GM19455 (cell line): ENCODE results near the gene TK1.

Experiments used
- ATAC-seq: cut with Tn5 transposase; IDR thresholded peaks from one replicate; pipeline ENCODE4 v1.9.1; 2021; ENCODE audit not compliant: unreplicated experiment

Gene TK1

DNA sequence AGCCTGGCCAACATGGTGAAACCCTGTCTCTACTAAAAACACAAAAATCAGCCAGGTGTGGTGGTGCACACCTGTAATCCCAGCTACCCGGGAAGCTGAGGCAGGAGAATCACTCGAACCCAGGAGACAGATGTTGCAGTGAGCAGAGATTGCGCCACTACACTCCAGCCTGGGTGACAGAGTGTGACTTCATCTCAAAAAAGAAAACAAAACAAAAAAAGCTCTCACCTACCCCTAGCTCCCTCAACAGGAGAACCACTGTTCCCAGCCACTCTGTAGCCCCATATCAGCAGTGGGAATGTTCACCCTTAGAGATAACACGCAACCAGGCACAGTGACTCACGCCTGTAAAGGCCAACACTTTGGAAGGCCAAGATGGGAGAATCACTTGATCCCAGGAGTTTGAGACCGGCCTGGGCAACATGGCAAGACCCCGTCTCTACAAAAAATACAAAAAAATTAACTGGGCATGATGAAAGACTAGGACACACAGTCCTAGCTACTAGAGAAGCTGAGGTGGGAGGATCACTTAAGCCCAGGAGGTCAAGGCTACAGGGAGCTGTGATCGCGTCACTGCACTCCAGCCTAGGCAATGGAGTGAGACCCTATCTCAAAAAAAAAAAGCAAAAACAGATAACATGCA lies 50.9 kb downstream of the TK1 start:
- ATAC-seq, result no peak

DNA sequence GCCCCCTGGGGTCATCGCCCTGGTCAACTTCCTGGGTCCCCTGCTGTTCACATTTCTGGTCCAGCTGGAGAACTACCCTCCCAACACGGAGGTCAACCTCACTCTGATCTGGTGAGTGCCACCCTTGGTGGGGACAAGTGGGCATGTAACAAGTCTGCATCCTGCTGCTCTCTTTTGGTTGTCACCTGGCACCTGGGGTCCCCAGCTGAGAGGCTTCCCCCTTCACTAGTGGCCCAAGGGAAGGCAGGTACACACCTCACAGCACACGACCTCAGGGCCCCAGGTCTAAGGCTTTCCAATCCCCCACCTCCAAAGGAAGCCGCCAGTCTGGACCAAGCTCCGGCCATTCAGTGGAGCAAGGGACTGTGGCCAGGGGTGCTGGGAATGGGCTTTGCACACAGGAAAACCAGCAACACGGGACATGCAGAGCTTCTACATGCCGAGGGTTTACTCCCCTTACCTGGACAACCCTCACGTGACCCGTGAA lies 51.9 kb downstream of the TK1 start:
- ATAC-seq, result no peak

DNA sequence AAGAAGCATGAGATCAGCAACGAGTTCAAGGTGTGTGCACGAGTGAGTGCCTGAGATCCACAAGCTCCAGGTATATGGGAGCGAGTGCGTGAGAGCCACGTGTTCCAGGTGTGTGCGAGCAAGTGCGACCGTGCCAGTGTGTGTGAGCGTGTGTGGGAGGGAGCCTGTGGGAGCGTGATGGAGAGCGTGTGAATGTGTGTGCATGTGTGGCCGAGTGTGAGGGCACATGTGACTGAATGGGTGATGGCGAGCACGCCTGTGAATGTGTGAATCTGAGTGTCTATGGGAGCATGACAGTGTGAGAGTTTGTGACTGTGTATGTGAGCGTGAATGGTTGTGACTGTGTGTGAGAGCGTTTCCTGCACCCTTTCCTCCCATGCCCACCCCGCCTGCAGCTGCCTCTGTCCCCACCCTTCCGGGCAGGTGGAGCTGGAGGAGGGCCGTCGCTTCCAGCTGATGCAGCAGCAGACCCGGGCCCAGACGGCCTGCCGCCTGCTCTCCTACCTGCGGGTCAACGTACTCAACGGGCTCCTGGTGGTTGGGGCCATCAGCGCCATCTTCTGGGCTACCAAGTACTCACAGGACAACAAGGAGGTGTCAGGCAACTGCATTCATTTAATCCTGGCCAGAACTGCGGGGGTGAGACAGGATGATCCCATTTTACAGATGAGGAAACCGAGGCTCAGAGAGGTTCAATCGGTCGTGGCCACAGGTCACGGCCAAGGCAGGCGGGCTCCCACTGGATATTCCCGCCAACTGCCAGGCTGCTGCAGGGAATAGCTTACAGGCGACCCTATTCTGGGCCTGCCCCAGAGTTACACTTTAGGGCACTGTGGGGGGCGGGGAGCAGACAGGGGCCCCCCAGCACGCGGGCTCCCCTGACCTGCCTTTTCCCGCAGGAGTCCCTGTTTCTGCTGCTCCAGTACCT lies 52.6 kb downstream of the TK1 start:
- no peak for ATAC-seq

DNA sequence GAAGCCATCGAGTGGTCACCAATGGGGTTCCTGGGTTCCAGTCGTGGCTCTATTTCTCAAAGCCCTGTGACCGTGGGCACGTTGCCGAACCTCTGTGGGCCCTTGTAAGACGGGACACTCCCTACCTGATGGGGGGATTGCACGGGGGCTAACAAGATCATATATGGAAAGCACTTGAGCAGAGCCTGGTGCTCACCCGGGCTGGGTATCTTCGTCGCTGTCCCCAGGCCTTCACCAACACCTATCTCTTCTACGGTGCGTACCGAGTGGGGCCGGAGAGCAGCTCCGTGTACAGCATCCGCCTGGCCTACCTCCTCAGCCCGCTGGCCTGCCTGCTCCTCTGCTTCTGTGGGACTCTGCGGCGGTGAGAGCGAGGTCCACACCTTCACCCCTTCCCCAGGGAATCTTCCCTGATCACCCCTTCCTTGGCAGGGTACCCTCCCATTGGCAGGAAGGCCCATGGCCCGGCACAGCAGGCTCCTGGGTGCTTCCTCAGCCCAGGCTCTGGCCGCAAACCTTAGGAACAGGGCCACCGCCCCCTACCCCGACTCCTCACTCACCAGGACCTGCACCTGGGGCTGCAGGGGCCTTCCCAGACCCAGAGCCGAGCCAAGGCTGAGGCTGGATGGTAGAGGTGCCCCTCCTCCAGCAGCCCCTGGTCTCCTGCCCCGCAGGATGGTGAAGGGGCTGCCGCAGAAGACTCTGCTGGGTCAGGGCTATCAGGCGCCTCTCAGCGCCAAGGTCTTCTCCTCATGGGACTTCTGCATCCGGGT lies 53.5 kb downstream of the TK1 start:
- no peak for ATAC-seq

DNA sequence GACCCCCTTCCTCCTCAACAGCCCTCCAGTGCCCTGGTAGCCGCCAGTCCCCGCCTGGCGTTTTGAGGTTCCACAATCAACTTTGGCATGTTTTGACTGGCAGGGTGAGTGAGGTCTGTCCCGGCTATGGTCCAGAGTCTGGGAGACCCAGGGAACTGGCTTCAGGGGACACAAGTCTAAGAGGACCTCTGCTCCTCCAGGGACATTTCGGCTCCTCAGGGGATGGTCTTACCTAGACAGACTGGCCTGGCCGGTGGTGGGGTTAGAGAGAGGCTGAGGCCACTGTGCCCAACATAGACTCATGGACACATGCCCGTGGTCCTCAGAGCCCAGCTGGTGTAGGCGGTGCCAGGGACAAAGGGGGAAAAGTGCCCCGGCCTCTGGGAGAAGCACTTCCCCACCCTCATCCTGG lies 54.1 kb downstream of the TK1 start:
- ATAC-seq, result no peak

DNA sequence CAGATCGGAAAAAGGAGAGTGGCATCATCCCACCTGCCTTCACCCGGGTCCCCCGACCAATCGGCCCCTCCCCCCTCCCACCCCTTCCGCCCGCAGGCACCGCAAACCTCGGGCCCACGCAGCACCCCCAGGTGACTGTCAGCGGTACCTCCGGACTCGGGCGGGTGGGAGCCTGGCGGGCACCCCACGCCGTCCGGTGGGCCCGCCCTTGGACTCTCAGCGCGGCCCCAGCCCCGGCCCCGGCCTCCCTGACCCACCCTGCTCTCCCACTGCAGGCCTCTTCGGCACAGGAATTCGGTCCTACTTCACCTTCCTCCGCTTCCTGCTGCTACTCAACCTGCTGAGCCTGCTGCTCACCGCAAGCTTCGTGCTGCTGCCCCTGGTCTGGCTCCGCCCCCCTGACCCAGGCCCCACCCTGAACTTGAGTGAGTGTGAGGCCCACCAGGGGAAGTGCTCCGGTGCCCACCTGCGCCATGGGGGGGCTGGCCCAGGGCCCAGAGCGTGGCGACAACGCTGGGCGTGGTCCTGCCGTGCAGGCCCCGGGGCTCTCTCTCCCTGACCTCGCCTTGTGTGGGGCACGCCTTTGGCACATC lies 54.7 kb downstream of the TK1 start:
- ATAC-seq, result no peak

DNA sequence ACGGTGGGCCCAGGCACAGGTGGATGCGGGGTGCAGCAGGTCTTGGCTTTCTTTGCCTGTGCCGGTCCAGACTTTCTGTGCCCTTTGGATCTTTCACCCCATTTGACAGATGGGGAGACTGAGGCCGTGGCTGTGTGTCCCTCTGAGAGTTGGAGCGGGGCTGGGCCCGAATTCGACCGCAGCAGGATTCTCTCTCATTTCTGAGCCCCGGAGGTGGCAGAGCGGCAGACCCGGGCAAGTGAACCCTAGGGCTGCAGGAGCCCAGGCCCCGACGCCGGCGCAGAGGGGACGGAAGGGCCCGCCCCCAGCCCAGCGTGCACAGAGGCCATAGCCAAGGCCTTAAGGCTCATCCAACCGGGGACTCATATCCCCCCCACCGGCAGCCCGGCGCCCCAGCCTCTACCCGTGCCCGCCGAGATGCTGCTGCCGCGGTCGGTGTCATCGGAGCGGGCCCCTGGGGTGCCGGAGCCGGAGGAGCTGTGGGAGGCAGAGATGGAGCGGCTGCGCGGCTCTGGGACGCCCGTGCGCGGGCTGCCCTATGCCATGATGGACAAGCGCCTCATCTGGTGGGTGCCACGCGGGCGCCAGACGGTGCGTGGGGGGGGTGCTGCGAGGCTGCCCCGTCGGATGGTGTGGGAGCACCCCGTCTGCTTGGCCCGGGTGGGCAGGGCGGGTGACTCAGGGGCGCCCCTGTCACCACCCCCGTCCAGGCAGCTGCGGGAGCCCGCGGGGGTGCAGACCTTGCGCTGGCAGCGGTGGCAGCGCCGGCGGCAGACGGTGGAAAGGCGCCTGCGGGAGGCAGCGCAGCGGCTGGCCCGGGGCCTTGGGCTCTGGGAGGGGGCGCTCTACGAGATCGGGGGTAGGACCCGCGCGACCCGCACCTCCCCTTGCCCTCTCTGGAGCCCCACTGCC lies 55.4 kb downstream of the TK1 start:
- no peak for ATAC-seq

DNA sequence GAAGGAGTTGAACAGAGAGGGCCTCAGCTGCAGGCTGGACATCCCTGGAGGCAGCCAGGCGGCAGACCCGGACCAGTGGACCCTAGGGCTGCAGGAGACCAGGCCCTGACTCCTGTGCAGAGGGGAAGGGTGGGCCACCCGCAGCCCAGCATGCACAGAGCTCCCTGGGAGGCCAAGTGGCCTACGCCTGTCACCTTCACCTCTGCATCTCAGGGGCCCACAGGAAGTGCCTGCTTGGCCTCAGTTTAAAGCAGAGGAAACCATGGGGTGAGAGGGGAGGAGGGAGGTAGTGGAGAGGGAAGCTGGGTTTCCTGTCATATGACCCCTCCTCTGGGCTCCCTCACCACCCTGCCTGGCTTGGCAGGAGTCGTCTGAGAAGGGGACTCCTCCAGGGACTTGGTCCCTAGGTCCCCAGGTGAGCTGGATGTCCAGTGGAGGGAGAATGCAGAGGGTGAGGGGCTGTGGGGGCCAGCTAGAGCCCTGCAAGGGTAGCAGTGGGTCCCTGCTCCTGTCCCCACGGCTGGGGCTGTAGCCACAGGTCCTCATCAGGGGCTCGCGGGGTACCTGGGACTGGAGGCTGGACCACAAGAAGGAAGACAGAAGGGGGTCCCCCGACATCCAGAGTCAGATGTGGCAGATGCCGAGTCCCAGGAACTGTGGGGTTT lies 56.3 kb downstream of the TK1 start, which contains the start of gene TMC8:
Gene TMC8, plus strand, starts transcription at position 335 of the 665 bp plus-strand sequence. CDS start 818 bp downstream, outside the sequence.
- ATAC-seq, result no peak

DNA sequence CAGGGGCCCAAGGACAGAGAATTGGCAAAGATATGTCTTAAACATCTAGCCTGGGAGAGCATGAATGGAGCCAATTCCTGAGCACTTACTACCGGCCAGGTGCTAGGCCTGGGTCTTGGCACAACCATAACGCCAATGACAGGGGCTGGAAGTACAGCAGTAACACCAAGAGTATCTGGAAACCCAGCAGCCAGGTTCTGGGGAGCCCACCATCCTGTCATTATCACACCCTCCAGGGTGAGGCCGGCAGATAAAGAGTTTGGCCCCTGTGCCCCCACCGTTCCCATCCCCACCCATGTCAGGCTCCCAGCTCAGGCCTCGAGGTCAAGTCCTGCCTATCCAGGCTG lies 56.8 kb downstream of the TK1 start:
- no peak for ATAC-seq

DNA sequence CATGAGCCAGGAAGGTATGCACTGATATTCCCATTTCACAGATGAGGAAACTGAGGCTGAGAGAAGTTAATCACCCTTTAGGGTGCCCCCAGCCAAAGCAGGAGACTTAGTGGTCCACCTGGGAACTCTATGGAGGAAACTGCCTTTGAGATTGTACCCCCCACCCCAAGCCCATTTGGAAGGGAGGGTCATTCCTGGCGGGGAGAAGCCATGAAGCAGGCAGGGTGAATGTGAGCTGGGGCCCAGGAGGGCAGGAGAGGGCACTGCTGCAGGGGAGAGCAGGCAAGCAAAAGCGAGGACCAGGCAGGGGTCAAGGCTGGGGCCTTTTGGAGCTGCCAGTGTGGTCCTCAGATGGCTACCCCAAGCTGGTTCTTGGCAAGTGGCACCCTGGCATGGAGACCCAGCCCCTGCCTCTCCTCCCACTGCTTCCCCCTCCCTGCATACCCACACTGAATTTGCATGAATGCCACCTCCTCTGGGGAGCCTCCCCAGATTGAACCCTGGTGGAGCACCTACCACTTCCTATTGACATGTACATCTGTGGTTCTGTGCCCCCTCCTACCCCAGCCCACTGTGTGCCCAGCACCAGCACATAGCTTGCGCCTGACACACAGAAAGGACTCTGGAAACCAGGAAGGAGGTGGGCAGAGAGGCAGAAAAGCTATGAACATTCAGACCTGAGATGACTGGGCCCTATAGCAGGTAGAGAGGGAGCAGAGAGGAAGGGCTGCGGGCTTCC lies 57.3 kb downstream of the TK1 start:
- ATAC-seq, result no peak

DNA sequence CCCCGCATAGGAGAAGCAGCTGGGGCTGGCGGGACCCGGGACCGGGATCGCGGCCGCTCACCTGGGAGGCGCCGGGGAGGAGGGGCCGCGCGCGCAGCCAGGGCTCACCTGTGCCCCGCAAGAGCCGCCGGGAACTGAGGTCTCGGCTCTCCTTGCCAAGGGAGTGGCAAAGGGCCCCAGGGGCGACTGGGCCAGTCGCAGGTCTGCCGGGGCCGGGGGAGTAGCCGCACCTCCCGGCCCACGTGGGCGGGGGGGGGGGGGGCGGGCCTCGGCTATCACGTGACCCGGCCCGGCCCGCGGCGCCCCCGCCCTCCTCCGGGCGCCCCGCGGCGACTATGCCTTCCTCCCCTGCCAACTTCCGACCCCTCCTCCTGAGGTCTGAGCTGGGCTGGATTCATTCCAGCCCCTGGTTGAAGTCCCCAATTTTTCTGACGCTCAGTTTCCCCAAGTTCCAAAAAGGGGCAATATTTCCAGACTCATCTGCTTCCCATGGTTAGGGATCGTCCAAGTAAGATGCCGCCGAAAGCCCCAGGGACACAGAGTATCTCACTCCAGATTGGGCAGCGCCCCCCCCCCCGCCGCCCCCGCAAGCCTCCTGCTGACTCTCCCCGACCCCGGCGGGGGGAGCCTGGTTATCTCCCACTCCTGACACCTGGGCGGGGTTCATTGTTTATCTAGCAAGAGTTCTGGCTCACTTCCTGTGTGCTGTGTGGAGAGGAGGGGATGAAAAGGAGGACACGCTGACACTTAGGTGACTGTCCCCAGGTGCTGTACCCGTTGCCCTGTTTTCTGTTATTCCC lies 58.1 kb downstream of the TK1 start, which contains the start of gene TMC6:
Gene TMC6, minus strand, starts transcription at position 205 of the 800 bp plus-strand sequence. CDS start 1,923 bp downstream, outside the sequence.
- no peak for ATAC-seq

DNA sequence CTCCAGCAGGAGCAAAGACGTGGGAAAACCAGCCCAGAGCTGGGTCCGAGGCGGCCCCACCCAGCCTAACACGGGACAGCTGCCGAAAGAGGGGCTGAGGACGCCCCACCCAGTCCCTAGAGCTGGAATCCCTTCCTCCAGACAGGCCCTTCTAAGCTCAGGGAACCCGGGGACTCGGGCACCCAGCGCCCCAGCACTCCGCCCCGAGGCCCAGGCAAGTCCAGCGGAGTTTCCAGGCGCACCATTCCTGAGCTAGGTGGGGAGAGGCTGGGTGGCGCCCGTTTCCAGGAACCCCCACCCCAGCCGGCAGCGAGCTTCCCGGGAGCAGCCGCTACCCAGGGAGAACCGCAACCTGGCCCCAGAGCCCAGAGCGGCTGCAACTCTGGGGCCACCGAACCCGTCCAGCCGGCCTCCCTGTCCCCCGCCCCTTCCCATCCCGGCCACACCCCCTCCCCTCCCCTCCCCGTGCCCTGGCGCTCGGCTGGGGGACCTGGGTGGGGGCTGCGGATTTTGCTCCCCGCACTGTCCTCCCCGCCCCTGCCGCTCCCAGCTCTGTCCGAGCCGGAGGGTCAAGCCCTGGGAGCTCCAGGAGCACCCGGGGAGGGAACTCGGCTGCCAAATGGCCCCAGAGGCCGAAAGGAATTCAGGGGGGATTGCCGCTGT lies 58.8 kb downstream of the TK1 start:
- ATAC-seq, result no peak

DNA sequence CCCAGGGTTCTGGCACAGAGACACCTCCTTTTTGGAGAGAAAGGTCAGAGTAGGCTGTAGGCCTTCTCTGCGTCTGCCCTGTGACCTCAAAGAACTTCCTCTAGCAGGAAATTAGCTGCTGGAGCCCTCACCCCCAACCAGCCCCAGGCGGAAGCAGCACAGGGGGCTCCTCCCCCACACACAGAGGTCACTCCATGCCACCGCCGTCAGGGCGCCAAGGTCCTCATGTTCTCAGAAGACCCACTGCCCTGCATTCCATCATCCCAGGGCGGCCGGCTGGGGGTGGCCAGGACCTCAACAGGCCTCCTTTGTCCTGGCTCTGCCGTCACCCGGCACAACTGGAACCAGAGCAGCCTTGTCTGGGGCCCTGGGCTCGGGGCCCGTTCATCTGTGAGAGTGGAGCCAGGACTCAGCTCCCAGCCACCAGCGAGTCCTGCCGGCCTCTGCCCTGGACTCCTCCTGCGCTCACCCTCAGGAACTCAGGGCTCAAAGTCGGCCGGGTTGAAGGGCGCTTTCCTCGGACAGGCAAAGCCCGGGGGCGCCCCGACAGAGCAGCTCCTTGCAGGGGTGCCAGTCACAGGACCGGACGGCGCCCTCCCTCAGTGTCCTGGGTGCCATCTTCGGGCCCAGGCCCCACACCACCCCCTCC lies 59.5 kb downstream of the TK1 start:
- ATAC-seq, result no peak

DNA sequence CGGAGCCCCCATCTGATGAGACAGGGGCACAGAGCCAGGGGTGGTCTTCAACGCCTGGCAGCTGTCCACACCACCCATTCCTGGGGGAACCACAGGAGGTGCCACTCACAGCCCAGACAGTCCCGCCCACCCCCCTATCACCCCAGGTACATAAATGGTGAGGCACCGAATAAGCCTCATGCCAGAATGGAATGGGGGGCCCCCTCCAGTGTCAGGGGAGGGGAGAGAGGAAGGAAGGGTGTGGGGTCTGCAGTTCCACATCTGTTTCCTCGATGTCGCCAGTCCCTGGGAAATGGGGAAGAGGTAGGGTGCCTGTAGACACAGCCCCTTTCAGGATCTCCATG lies 60.0 kb downstream of the TK1 start:
- ATAC-seq, result no peak

DNA sequence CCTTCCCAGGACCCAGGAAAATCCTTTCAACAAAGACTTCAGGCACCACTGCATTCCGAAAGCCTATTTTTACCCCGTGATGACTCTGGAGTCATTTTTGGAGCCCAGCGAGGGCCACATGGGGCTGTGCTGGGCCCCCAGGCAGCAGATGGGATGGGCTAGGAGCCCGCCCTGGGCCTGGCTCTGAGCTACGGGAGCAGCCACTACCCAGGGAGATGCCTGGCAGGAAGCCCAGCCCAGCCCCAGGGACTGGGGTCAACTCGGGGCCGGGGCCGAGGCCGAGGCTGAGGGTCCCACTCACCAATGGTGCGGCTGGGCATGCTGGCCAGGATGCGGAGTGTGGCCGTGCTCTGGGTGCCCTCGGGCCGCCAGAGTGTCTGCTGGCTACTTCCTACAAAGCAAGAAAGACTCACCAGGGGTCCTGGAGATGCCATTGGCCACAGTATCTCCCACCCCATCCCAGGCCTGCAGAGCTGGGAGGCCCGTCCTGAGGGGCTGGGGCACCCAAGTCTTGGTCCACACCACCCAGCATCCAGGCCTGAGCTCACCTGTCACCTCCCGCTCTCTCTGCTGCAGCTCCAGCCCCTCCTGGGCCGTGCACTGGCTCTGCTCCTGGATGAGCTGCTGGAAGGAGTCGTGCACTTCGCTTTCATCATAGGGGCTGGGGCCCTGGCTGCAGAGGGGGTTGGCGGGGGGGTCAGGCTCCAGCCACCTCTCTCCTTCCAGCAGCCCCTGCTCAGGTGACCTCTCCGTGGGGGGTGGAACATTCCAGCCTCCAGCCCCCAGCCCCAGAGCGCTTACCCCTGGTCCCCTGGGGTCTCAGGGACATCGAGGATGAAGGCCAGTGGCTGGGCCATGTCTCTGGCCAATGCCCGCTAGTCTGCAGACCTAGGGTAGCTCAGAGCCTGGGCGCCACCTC lies 60.6 kb downstream of the TK1 start:
- ATAC-seq, result no peak
